Liver (tissue), 9 donors: ENCODE results near the gene HDDC2. TPM values are rescaled to one million over a fixed set of nuclear protein-coding genes. Genes with fewer than 3 reads are reported as not detected.

ENCODE experiments used
- DNase-seq: peaks from one replicate; pipeline ENCODE4 v3.0.0-alpha.2; 2017; ENCODE audit warnings: low spot score
- H3K27ac ChIP-seq, 2 donors: one replicate each; pipeline ENCODE4 v1.7.0; 2013; ENCODE audit warnings: inconsistent platforms in 2 of 2, low read length in 2 of 2, control low read depth in 1 of 2, low read depth in 1 of 2, mild to moderate bottlenecking in 1 of 2
- H3K27me3 ChIP-seq, 4 donors: one replicate each; pipeline versions ENCODE4 v1.6.1 to v1.7.0; 2013; ENCODE audit warnings: low read length in 3 of 4, inconsistent platforms in 1 of 4, mild to moderate bottlenecking in 1 of 4, moderate library complexity in 1 of 4; ENCODE audit not compliant: control insufficient read depth in 4 of 4, insufficient read depth in 4 of 4
- H3K36me3 ChIP-seq, 4 donors: one replicate each; pipeline versions ENCODE4 v1.6.1 to v1.7.0; 2013; ENCODE audit warnings: low read length in 3 of 4, mild to moderate bottlenecking in 3 of 4, low read depth in 1 of 4, moderate library complexity in 1 of 4; ENCODE audit not compliant: control insufficient read depth in 4 of 4, insufficient read depth in 3 of 4
- H3K4me1 ChIP-seq, 4 donors: one replicate each; pipeline versions ENCODE4 v1.6.1 to v1.7.0; 2013; ENCODE audit warnings: low read length in 3 of 4, mild to moderate bottlenecking in 3 of 4, moderate library complexity in 1 of 4; ENCODE audit not compliant: control insufficient read depth in 4 of 4, insufficient read depth in 4 of 4
- H3K4me3 ChIP-seq, 3 donors: one replicate each; pipeline versions ENCODE4 v1.6.1 to v1.7.0; 2013; ENCODE audit warnings: low read length in 3 of 3, control low read depth in 1 of 3, low read depth in 1 of 3, mild to moderate bottlenecking in 1 of 3
- H3K9ac ChIP-seq, 2 donors: one replicate each; pipeline ENCODE4 v1.7.0; 2013; ENCODE audit warnings: low read length in 2 of 2, mild to moderate bottlenecking in 2 of 2, moderate library complexity in 2 of 2, control low read depth in 1 of 2, low read depth in 1 of 2
- H3K9me3 ChIP-seq, 4 donors: one replicate each; pipeline versions ENCODE4 v1.6.1 to v1.7.0; 2013; ENCODE audit warnings: low read length in 3 of 4; ENCODE audit not compliant: control insufficient read depth in 4 of 4
- EGR1 ChIP-seq, 2 donors: IDR thresholded peaks; 2 replicates each; pipeline ENCODE4 v1.6.1; 2016 to 2018; ENCODE audit warnings: antibody characterized with exemption in 2 of 2, low read depth in 2 of 2
- FOXA1 ChIP-seq: IDR thresholded peaks from 2 replicates; pipeline ENCODE4 v1.6.1; 2016; ENCODE audit warnings: antibody characterized with exemption
- FOXA2 ChIP-seq: IDR thresholded peaks from 2 replicates; pipeline ENCODE4 v1.6.1; 2016; ENCODE audit warnings: antibody characterized with exemption
- GABPA ChIP-seq, 2 donors: IDR thresholded peaks in 1 of 2; conservative IDR thresholded peaks in 1 of 2; 2 replicates each; pipeline ENCODE4 v1.6.1; 2016; ENCODE audit warnings: antibody characterized with exemption in 2 of 2, mild to moderate bottlenecking in 1 of 2, moderate library complexity in 1 of 2
- HNF4A ChIP-seq, 2 donors: conservative IDR thresholded peaks; 2 replicates each; pipeline ENCODE4 v1.6.1; 2016; ENCODE audit warnings: antibody characterized with exemption in 2 of 2, mild to moderate bottlenecking in 2 of 2
- HNF4G ChIP-seq: IDR thresholded peaks from 2 replicates; pipeline ENCODE4 v1.6.1; 2016; ENCODE audit warnings: antibody characterized with exemption
- JUND ChIP-seq, 2 donors: IDR thresholded peaks; 2 replicates each; pipeline ENCODE4 v1.6.1; 2016; ENCODE audit warnings: antibody characterized with exemption in 2 of 2
- NR2F2 ChIP-seq: IDR thresholded peaks from 2 replicates; pipeline ENCODE4 v1.6.1; 2016; ENCODE audit warnings: antibody characterized with exemption
- RAD21 ChIP-seq, 2 donors: IDR thresholded peaks; 2 replicates each; pipeline ENCODE4 v1.6.1; 2016; ENCODE audit warnings: antibody characterized with exemption in 2 of 2, mild to moderate bottlenecking in 2 of 2
- RXRA ChIP-seq, 2 donors: IDR thresholded peaks; 2 replicates each; pipeline ENCODE4 v1.6.1; 2017 to 2018; ENCODE audit warnings: antibody characterized with exemption in 2 of 2, mild to moderate bottlenecking in 1 of 2
- SP1 ChIP-seq: IDR thresholded peaks from 2 replicates; pipeline ENCODE4 v1.6.1; 2018; ENCODE audit warnings: antibody characterized with exemption, mild to moderate bottlenecking
- TAF1 ChIP-seq: conservative IDR thresholded peaks from 2 replicates; pipeline ENCODE4 v1.6.1; 2016; ENCODE audit warnings: antibody characterized with exemption, mild to moderate bottlenecking
- YY1 ChIP-seq: IDR thresholded peaks from 2 replicates; pipeline ENCODE4 v1.6.1; 2016; ENCODE audit warnings: antibody characterized with exemption, mild to moderate bottlenecking
- WGBS: extraction: QIAGEN DNeasy Blood & Tissue Kit; methylation state at CpG from one replicate; pipeline ENCODE4 v1.1.7; 2013; 5-methylcytosine and 5-hydroxymethylcytosine counted together
- polyA plus RNA-seq, 2 donors: library from polyadenylated mRNA; stranded (reverse) in 1 of 2; unstranded in 1 of 2; fragments of 200-250 nt in 1 of 2; fragments of >200 nt in 1 of 2; fragmentation: Nextera tagmentation in 1 of 2; extraction: Ambion mirVana in 1 of 2; gene quantifications; one replicate each; pipeline versions ENCODE4 v1.2.1 to v1.2.3, GENCODE V29; 2013 to 2015
- total RNA-seq, 2 donors: library from RNA; depleted of rRNA; stranded (reverse); fragments of >200 nt; gene quantifications; one replicate each; pipeline ENCODE4 v1.2.3, GENCODE V29; 2014
- TF ChIP-seq, protein P1 (sequence below): IDR thresholded peaks from 2 replicates; pipeline ENCODE4 v1.6.1; 2016; ENCODE audit warnings: antibody characterized with exemption
- TF ChIP-seq, protein P2 (sequence below): IDR thresholded peaks from 2 replicates; pipeline ENCODE4 v1.6.1; 2016; ENCODE audit warnings: antibody characterized with exemption
- TF ChIP-seq, protein P3 (sequence below): IDR thresholded peaks from 2 replicates; pipeline ENCODE4 v1.6.1; 2016; ENCODE audit warnings: antibody characterized with exemption, mild to moderate bottlenecking
- TF ChIP-seq, protein P4 (sequence below): IDR thresholded peaks from 2 replicates; pipeline ENCODE4 v1.6.1; 2016; ENCODE audit warnings: antibody characterized with exemption
- donor health status: healthy.
- donor health status: healthy.
- donor health status: healthy.
- donor health status: healthy.
- donor health status: healthy.

Gene HDDC2
- total and polyA plus RNA-seq, 4 donors, result 8.8 to 21.0 (median 11.8) TPM

DNA sequence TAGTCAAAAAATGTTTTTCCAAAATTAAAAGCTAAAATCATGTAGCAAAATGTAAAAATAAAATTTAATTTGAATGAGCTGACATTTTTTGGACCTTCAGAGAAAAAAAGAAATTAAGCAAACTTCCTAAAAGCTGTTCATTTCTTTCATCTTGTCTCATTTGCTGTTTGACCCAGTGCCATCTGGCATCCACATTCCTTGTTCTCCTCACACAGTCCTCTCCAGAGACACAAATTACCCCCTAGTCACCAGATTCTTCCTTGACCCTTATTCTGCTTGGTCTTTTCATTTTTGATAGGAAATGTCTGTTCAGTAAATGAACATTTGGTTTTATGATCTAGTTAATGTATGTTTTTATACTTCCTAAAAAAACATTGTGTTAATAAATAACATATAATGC is 55.2 kb downstream of the HDDC2 start:
- Histone ChIP-seq H3K4me3 (no peak overlapping the region), H3K27me3 (no peaks in the 10 kb centered on the region), H3K9ac (no peak overlapping the region), H3K27ac (no peak overlapping the region), H3K9me3 (no peaks in the 10 kb centered on the region), H3K36me3 (peaks cover 0 to 4% (median 0%) of the 10 kb centered on the region in 4 donors), H3K4me1 (no peaks in the 10 kb centered on the region)
- TF ChIP-seq FOXA1 (no peak), YY1 (no peak), RXRA (IDR thresholded peaks at IDR 0.05) (no peak), NR2F2 (no peak), SP1 (no peak), TAF1 (no peak), GABPA (IDR thresholded peaks at IDR 0.05 in 1 of 2, conservative IDR thresholded peaks at IDR 0.05 in 1 of 2) (no peak)
- TF ChIP-seq, protein P1, sequence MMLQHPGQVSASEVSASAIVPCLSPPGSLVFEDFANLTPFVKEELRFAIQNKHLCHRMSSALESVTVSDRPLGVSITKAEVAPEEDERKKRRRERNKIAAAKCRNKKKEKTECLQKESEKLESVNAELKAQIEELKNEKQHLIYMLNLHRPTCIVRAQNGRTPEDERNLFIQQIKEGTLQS, result no peak
- TF ChIP-seq, protein P2, sequence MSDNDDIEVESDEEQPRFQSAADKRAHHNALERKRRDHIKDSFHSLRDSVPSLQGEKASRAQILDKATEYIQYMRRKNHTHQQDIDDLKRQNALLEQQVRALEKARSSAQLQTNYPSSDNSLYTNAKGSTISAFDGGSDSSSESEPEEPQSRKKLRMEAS, result no peak
- DNase-seq, result no peak

DNA sequence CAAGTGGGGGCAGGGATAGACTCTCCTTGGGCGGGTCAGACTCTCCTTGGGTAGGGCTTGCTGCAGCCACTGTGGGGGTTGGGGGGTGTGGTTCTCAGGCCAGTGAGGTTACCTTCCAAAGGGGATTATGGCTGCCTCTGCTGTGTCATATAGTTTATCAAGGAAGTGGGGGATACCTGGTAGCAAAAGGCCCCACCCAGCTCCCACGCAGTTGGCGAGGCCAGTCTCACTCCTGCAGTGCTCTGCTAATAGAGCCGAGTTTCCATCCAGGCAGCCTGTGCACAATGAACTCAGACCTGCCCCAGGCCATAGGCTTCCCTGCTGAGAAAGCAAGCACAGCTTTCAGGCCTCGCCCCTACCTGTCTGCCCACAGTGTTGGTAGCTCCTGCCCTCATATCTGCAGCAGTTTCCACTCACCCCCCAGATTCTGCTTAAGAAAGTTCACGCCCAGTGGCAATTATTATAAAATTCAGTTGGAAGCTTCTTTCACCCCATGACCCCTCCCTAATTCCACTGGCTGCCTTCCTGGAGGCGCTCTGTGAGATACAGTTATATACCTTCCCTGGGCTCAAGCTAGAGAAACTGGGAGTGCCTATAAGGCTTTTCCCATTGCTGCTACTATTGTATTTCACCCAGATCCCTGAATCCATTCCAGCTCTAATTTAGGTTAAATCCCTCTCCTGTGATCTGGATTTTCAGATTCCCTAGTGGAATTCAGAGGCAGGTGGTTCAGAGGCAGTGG is 56.1 kb downstream of the HDDC2 start:
- 91% methylated on average over 7 of the region's 7 CpGs for WGBS
- Histone ChIP-seq H3K36me3 (peaks cover 0 to 4% (median 0%) of the 10 kb centered on the region in 4 donors), H3K27ac (no peak overlapping the region), H3K9ac (no peak overlapping the region), H3K27me3 (no peaks in the 10 kb centered on the region), H3K9me3 (no peaks in the 10 kb centered on the region), H3K4me3 (no peak overlapping the region), H3K4me1 (no peaks in the 10 kb centered on the region)
- TF ChIP-seq TAF1, result no peak
- TF ChIP-seq FOXA2, result no peak
- TF ChIP-seq EGR1 (IDR thresholded peaks at IDR 0.05; ENCODE audit: low read depth in 2 of 2), result no peak
- no peak for TF ChIP-seq FOXA1
- TF ChIP-seq JUND (IDR thresholded peaks at IDR 0.05), result no peak
- TF ChIP-seq, protein P2, result no peak
- TF ChIP-seq, protein P3, sequence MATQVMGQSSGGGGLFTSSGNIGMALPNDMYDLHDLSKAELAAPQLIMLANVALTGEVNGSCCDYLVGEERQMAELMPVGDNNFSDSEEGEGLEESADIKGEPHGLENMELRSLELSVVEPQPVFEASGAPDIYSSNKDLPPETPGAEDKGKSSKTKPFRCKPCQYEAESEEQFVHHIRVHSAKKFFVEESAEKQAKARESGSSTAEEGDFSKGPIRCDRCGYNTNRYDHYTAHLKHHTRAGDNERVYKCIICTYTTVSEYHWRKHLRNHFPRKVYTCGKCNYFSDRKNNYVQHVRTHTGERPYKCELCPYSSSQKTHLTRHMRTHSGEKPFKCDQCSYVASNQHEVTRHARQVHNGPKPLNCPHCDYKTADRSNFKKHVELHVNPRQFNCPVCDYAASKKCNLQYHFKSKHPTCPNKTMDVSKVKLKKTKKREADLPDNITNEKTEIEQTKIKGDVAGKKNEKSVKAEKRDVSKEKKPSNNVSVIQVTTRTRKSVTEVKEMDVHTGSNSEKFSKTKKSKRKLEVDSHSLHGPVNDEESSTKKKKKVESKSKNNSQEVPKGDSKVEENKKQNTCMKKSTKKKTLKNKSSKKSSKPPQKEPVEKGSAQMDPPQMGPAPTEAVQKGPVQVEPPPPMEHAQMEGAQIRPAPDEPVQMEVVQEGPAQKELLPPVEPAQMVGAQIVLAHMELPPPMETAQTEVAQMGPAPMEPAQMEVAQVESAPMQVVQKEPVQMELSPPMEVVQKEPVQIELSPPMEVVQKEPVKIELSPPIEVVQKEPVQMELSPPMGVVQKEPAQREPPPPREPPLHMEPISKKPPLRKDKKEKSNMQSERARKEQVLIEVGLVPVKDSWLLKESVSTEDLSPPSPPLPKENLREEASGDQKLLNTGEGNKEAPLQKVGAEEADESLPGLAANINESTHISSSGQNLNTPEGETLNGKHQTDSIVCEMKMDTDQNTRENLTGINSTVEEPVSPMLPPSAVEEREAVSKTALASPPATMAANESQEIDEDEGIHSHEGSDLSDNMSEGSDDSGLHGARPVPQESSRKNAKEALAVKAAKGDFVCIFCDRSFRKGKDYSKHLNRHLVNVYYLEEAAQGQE, result no peak
- no peak for TF ChIP-seq HNF4G
- TF ChIP-seq YY1, result no peak
- TF ChIP-seq, protein P4, sequence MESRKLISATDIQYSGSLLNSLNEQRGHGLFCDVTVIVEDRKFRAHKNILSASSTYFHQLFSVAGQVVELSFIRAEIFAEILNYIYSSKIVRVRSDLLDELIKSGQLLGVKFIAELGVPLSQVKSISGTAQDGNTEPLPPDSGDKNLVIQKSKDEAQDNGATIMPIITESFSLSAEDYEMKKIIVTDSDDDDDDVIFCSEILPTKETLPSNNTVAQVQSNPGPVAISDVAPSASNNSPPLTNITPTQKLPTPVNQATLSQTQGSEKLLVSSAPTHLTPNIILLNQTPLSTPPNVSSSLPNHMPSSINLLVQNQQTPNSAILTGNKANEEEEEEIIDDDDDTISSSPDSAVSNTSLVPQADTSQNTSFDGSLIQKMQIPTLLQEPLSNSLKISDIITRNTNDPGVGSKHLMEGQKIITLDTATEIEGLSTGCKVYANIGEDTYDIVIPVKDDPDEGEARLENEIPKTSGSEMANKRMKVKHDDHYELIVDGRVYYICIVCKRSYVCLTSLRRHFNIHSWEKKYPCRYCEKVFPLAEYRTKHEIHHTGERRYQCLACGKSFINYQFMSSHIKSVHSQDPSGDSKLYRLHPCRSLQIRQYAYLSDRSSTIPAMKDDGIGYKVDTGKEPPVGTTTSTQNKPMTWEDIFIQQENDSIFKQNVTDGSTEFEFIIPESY, result no peak
- TF ChIP-seq RAD21 (IDR thresholded peaks at IDR 0.05), result no peak
- TF ChIP-seq GABPA (IDR thresholded peaks at IDR 0.05 in 1 of 2, conservative IDR thresholded peaks at IDR 0.05 in 1 of 2), result no peak
- TF ChIP-seq HNF4A (conservative IDR thresholded peaks at IDR 0.05), result no peak
- DNase-seq, result no peak
